ENCODE data around the gene FAM171A2.

Gene FAM171A2

GRCh38 chr17:44307387-44308186 lies 56.1 kb downstream of the FAM171A2 start:
- DNase-seq (ENCODE audit: low spot score) = no peak

- DNase-seq (ENCODE audit: low spot score) = no peak
Measured at GRCh38 chr17:44304651-44305050, 59.0 kb downstream of the FAM171A2 start.

Data from left forelimb (tissue), 1 donor.